Caco-2 (cell line): ENCODE measurements around the gene ZNF500. TPM values are rescaled to one million over a fixed set of nuclear protein-coding genes. Genes with fewer than 3 reads are reported as not detected.

Source experiments
- BruUV-seq: library from RNA; stranded (reverse); fragments of 400-500 nt; replicated peaks from 2 replicates; lab custom pipeline; 2021; lab: Mats Ljungman, UMichigan
- CTCF ChIA-PET: fragments of 300-600 bp; sonication (Branson Sonifier 250); formaldehyde crosslinking; loops from one replicate; lab custom pipeline; 2022; ENCODE audit warnings: antibody characterized with exemption; lab: Charles Lee
- POLR2A ChIA-PET: fragments of 300-600 bp; sonication (Branson Sonifier 250); formaldehyde crosslinking; loops from one replicate; lab custom pipeline; 2022; ENCODE audit warnings: antibody characterized with exemption; lab: Charles Lee
- DNase-seq, 2 experiments: peaks; one replicate each; pipeline versions ENCODE4 v3.0.0 to v3.0.0-alpha.2; 2020 to 2022
- H3K27me3 ChIP-seq: replicated peaks from 2 replicates; pipeline ENCODE4 v1.6.0; 2011; ENCODE audit warnings: low read length; ENCODE audit not compliant: control insufficient read depth, insufficient read depth
- H3K36me3 ChIP-seq: 2 replicates; pipeline ENCODE4 v1.5.1; 2011; ENCODE audit warnings: low read length; ENCODE audit not compliant: control insufficient read depth, insufficient read depth
- H3K4me1 ChIP-seq: fragments of 250-450 bp; sonication (Bioruptor Pico); 2 replicates; pipeline ENCODE4 v1.5.1; 2020; ENCODE audit warnings: mild to moderate bottlenecking
- H3K4me3 ChIP-seq: 2 replicates; pipeline ENCODE4 v1.5.1; 2011; ENCODE audit warnings: low read depth, mild to moderate bottlenecking, control low read depth, low read length
- H3K9me3 ChIP-seq: fragments of 250-450 bp; sonication (Bioruptor Pico); 2 replicates; pipeline ENCODE4 v1.5.1; 2020; ENCODE audit warnings: mild to moderate bottlenecking, moderate library complexity
- H3K27ac Mint-ChIP-seq: one replicate; pipeline ENCODE4 v1.8.0; 2022; ENCODE audit warnings: mixed read lengths; ENCODE audit not compliant: unreplicated experiment
- H3K27me3 Mint-ChIP-seq: one replicate; pipeline ENCODE4 v1.8.0; 2022; ENCODE audit warnings: mixed read lengths; ENCODE audit not compliant: insufficient read depth, unreplicated experiment
- H3K36me3 Mint-ChIP-seq: one replicate; pipeline ENCODE4 v1.8.0; 2022; ENCODE audit warnings: mild to moderate bottlenecking, mixed read lengths; ENCODE audit not compliant: insufficient read depth, unreplicated experiment
- H3K4me1 Mint-ChIP-seq: one replicate; pipeline ENCODE4 v1.8.0; 2022; ENCODE audit warnings: low read depth, mixed read lengths; ENCODE audit not compliant: unreplicated experiment
- H3K4me3 Mint-ChIP-seq: one replicate; pipeline ENCODE4 v1.8.0; 2022; ENCODE audit warnings: mild to moderate bottlenecking, moderate library complexity, mixed read lengths; ENCODE audit not compliant: unreplicated experiment
- H3K9me3 Mint-ChIP-seq: one replicate; pipeline ENCODE4 v1.8.0; 2022; ENCODE audit warnings: mixed read lengths; ENCODE audit not compliant: unreplicated experiment
- intact Hi-C: fragments of 100-400 bp; cut with micrococcal nuclease; formaldehyde crosslinking; loops from one replicate; pipeline ENCODE4 v1.10.0; 2022; ENCODE audit not compliant: unreplicated experiment
- total RNA-seq: library from RNA; stranded (reverse); gene quantifications from 2 replicates; pipeline ENCODE4 v1.2.3, GENCODE V29; 2022
- TF ChIP-seq, protein P1 (sequence below), 2 experiments: fragments of 200-600 bp in 1 of 2; IDR thresholded peaks; 1 replicate in 1 of 2; 2 replicates in 1 of 2; pipeline versions ENCODE4 v1.5.1 to v1.8.0; 2011 to 2022; ENCODE audit warnings: antibody characterized with exemption in 1 of 2, control low read depth in 1 of 2, inconsistent platforms in 1 of 2, low read depth in 1 of 2, low read length in 1 of 2, mild to moderate bottlenecking in 1 of 2, moderate library complexity in 1 of 2; ENCODE audit not compliant: insufficient read depth in 1 of 2, severe bottlenecking in 1 of 2, unreplicated experiment in 1 of 2

ZNF500 gene
- total RNA-seq, 1 experiment from 2014 or later = 12.9 TPM

DNA sequence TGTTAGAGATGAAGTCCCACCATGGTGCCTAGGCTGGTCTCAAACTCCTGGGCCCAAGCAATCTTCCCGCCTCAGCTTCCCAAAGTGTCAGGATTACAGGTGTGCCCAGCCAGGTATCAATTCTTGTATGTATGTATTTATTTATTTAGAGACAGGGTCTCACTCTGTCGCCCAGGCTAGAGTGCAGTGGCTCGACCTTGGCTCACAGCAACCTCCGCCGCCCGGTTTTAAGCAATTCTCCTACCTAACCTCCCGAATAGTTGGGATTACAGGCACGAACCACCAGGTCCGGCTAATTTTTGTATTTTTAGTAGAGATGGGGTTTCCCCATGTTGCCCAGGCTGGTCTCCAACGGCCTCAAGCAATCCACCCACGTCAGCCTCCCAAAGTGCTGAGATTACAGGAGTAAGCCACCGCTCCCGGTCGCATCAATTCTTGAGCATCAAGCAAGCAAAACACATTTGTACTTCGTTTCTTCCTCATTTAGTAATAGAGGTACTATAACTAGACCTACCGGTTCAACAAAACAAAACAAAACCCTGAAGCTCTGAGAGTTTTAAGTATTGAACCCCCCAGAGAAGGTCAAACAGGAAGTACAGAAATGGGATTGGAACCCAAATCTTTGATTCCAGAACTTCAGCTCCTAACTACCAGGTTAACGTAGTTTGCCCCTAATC lies 1.0 kb upstream of the ZNF500 start:
- H3K4me1 Mint-ChIP-seq = peaks cover 10% of the 10 kb centered on the region
- intact Hi-C loops = loop anchor here (1.0 to 2.0 kb wide), 5 partner anchors 21 to 188 kb away; partner anchors contain the start of genes ANKS3, DNAAF8, NUDT16L1 and ROGDI

DNA sequence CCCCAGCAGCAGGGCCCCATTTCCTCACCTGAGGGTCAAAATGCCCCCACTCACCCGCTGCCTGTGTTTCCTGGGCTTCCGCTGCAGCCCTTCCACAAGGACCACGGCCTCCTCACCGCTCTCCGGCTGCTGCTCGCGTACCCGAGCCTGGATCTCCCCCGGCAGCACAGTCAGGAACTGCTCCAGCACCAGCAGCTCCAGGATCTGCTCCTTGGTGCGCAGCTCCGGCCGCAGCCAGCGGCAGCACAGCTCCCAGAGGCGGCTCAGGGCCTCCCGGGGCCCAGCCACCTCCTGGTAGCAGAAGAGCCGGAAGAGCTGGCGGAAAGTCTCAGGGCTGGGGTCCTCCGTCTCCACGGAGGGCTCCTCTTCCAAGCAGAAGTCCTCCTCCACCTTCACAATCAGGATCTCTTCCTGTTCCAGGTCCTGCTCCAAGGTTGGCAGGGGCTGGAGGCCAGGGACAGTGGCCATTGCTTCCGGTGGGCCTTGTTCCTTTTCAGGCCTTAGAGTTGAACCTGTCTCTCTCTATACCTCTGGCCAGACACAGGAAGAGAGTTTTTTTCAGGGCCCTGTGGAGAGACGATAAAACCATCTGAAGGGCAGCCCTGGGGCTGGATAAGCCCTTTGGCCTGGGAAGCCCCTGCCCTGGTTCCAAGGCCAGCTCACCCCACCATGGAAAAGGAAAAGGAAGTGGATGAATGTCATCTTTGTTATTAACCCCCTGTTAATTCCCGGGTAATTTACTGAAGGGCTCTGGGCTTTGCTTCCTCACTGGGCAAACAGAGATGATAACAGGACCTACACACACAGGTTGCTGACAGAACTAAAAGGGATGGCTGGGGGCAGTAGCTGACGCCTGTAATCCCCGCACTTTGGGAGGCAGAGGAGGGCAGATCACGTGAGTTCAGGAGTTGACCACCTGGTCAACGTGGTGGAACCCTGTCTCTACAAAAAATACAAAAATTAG lies 1.2 kb downstream of the ZNF500 start:
- TF ChIP-seq, protein P1, sequence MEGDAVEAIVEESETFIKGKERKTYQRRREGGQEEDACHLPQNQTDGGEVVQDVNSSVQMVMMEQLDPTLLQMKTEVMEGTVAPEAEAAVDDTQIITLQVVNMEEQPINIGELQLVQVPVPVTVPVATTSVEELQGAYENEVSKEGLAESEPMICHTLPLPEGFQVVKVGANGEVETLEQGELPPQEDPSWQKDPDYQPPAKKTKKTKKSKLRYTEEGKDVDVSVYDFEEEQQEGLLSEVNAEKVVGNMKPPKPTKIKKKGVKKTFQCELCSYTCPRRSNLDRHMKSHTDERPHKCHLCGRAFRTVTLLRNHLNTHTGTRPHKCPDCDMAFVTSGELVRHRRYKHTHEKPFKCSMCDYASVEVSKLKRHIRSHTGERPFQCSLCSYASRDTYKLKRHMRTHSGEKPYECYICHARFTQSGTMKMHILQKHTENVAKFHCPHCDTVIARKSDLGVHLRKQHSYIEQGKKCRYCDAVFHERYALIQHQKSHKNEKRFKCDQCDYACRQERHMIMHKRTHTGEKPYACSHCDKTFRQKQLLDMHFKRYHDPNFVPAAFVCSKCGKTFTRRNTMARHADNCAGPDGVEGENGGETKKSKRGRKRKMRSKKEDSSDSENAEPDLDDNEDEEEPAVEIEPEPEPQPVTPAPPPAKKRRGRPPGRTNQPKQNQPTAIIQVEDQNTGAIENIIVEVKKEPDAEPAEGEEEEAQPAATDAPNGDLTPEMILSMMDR (IDR thresholded peaks at IDR 0.05; ENCODE audit: insufficient read depth in 1 of 2, low read depth in 1 of 2, low read length in 1 of 2, severe bottlenecking in 1 of 2, unreplicated experiment in 1 of 2) = no peak
- CTCF ChIA-PET = no interaction called here

More for the DNA sequence above, 1.0 kb upstream of the ZNF500 start:
- ChIA-PET CTCF (interaction anchor here (2.1 kb wide), 1 partner anchor 33 kb away, joined by 7 read pairs; the partner anchor contains the start of genes ANKS3 and DNAAF8), POLR2A (interaction anchor here (0.7 to 1.7 kb wide), 3 partner anchors 20 to 177 kb away, joined by 6 to 20 read pairs (median 6); partner anchors contain the start of genes ANKS3, DNAAF8 and SEPTIN12)
- DNase-seq = peak in 1 of 2 experiments; percentile 16
- no peaks in the 10 kb centered on the region for H3K27me3 Mint-ChIP-seq
- Histone ChIP-seq H3K36me3 (no peaks in the 10 kb centered on the region), H3K4me3 (peak overlapping the region; percentile 66), H3K9me3 (no peaks in the 10 kb centered on the region), H3K4me1 (peaks cover 10% of the 10 kb centered on the region; the same call in 1 of the 2 replicates), H3K27me3 (no peaks in the 10 kb centered on the region)
- peak overlapping the region; percentile 71 for H3K27ac Mint-ChIP-seq
- H3K36me3 Mint-ChIP-seq = peaks cover 15% of the 10 kb centered on the region
- H3K4me3 Mint-ChIP-seq = peak overlapping the region; percentile 77
- TF ChIP-seq, protein P1 (IDR thresholded peaks at IDR 0.05; ENCODE audit: insufficient read depth in 1 of 2, low read depth in 1 of 2, low read length in 1 of 2, severe bottlenecking in 1 of 2, unreplicated experiment in 1 of 2) = no peak
- BruUV-seq = TSS peak; percentile 9
- H3K9me3 Mint-ChIP-seq = no peaks in the 10 kb centered on the region

DNA sequence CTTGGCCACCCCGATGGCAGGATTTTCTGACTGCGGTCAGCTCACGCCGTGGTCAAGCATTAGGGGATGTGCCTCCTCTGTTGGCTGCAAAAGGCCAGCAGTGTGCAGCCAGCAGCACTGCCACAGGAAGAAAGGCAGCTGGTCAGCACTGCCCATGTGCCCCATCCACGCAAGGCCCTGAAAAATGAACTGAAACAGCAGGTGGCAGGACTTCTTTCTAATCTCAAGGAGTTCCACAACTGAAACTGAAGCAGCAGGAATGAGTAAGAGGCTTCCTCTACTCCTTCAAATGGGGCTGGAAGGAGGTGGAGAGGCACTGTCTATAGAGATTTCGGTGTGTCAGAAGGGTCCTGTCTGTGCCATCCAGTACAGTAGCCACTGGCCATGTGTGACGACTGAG lies 3.2 kb downstream of the ZNF500 start:
- POLR2A ChIA-PET = no interaction called here
- Mint-ChIP-seq H3K36me3 (peaks cover 43% of the 10 kb centered on the region), H3K27ac (no peak overlapping the region), H3K27me3 (no peaks in the 10 kb centered on the region), H3K4me1 (no peaks in the 10 kb centered on the region), H3K4me3 (no peak overlapping the region), H3K9me3 (no peaks in the 10 kb centered on the region)
- no TSS peak for BruUV-seq
- no peak overlapping the region for H3K4me3 ChIP-seq
- no peaks in the 10 kb centered on the region for H3K9me3 ChIP-seq
- H3K27me3 ChIP-seq = no peaks in the 10 kb centered on the region
- TF ChIP-seq, protein P1 (IDR thresholded peaks at IDR 0.05; ENCODE audit: insufficient read depth in 1 of 2, low read depth in 1 of 2, low read length in 1 of 2, severe bottlenecking in 1 of 2, unreplicated experiment in 1 of 2) = no peak
- intact Hi-C loops = no loop called here
- CTCF ChIA-PET = no interaction called here
- 0 out of 2 replicates have a peak, but pooled peaks cover 2% of the 10 kb centered on the region for H3K36me3 ChIP-seq
- 0 out of 2 replicates have a peak, but pooled peaks cover 4% of the 10 kb centered on the region for H3K4me1 ChIP-seq
- no peak for DNase-seq

More for the DNA sequence above, 1.2 kb downstream of the ZNF500 start:
- TSS peak; percentile 15 for BruUV-seq
- Histone ChIP-seq H3K36me3 (0 out of 2 replicates have a peak, but pooled peaks cover 2% of the 10 kb centered on the region), H3K27me3 (no peaks in the 10 kb centered on the region), H3K4me3 (peak overlapping the region; percentile 77), H3K4me1 (peaks cover 10% of the 10 kb centered on the region; the same call in 1 of the 2 replicates), H3K9me3 (no peaks in the 10 kb centered on the region)
- peaks cover 10% of the 10 kb centered on the region for H3K4me1 Mint-ChIP-seq
- H3K4me3 Mint-ChIP-seq = peak overlapping the region; percentile 77
- peaks cover 32% of the 10 kb centered on the region for H3K36me3 Mint-ChIP-seq
- H3K27me3 Mint-ChIP-seq = no peaks in the 10 kb centered on the region
- intact Hi-C loops = loop anchor here (2.0 kb wide), 1 partner anchor 73 kb away; the partner anchor contains the start of gene NUDT16L1
- DNase-seq = no peak
- H3K27ac Mint-ChIP-seq = no peak overlapping the region
- H3K9me3 Mint-ChIP-seq = no peaks in the 10 kb centered on the region
- POLR2A ChIA-PET = interaction anchor here (0.5 kb wide), 1 partner anchor 26 kb away, joined by 7 read pairs; no protein-coding TSS in a partner anchor
